ENCODE data around the gene SMARCA5.

The SMARCA5 gene

DNA sequence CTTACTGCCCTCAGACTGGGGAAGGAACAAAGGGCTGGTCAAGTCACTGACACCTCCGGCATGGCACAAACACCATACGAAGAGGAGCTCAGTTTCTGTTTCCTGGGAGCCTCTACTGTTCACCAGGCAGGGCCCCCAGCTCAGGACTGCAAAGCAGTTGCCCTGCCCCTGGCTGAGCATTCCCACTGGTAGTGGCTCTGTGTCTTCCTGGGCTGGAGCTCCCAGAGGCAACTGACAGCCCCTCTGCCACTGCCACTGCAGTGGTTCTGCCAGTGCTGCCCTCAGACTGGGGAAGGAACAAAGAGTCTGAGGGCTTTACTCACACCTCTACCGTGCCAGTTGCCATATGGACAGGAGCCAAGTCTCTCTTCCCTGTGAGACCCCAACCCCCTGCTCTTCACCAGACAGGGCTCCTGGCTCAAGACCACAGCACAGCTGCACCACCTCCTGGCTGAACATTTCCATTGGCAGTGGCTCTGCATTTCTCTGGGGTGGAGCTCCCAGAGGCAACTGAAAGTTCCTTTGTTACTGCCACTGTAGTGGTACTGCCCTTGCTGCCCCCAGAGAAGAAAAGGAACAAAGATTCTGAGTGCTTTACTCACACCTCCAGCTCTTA lies 67.9 kb downstream of the SMARCA5 start:
- H3K4me3 ChIP-seq (ENCODE audit: low read depth, low read length) = no peak overlapping the region
- TF ChIP-seq CTCF (conservative IDR thresholded peaks at IDR 0.05; ENCODE audit: low read depth, low read length) = peak; percentile 21
- DNase-seq (ENCODE audit: low read depth) = no peak

DNA sequence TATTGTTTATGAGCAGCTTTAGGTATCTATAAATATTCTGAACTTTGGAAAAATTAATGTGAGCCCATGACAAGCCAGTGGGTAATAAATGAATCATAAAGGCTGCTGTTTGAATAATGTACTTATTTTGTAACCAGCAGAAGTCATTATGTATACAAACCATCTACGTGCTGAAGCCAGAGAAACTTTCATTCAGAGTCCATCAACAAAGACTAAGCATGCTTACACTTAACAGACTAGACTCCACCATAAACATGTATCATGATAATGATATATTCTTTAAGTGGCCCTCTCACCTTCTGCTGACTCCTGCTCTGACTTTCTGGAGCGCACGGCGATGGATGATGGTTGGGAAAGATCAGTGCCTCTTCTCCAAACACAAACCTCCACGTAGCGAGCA lies 72.0 kb downstream of the SMARCA5 start:
- no peak overlapping the region for H3K4me3 ChIP-seq (ENCODE audit: low read depth, low read length)
- no peak for DNase-seq (ENCODE audit: low read depth)
- TF ChIP-seq CTCF (conservative IDR thresholded peaks at IDR 0.05; ENCODE audit: low read depth, low read length) = no peak

- no peak overlapping the region for H3K4me3 ChIP-seq (ENCODE audit: low read depth, low read length)
- TF ChIP-seq CTCF (conservative IDR thresholded peaks at IDR 0.05; ENCODE audit: low read depth, low read length) = no peak
- peak; percentile 66 for DNase-seq (ENCODE audit: low read depth)
Observed at GRCh38 chr4:143586080-143586479, 72.6 kb downstream of the SMARCA5 start.

DNA sequence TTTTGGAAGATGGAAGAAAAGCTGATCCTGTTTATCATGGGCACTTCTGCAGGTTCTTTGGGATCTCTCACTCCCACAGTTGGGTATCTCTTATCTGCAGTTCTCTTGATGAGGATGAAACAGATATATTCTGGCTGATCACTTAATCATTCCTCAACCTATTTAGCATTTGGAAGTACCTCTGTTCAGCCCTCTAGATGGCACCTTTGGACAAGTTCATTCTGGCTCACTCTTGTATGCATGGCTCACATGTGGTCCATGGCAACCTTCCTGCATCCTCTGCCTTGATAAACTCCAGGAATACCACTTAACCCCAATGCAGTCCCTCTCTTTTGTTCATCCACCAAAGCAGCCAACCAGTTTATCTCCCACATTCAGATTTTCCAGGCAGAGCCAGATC lies 74.2 kb downstream of the SMARCA5 start:
- TF ChIP-seq CTCF (conservative IDR thresholded peaks at IDR 0.05; ENCODE audit: low read depth, low read length) = peak; percentile 11
- no peak overlapping the region for H3K4me3 ChIP-seq (ENCODE audit: low read depth, low read length)

DNA sequence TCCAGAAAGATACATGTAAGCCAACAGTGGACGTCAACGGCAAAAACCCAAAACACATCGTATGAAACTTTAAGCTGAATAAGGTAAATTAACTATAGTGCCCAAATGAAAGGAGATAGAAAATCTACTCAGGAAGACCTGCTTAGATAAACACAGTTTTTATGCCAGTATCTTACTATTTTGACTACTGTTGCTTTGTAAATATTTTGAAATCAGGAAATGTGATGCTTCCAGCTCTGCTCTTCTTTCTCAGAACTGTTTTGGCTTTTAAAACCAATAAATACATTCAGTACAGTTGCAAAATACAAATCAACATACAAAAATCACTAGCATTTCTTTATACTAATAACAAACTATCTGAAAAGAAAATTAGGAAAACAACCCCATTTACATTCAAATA lies 83.8 kb downstream of the SMARCA5 start:
- H3K4me3 ChIP-seq (ENCODE audit: low read depth, low read length) = no peak overlapping the region
- no peak for DNase-seq (ENCODE audit: low read depth)
- TF ChIP-seq CTCF (conservative IDR thresholded peaks at IDR 0.05; ENCODE audit: low read depth, low read length) = no peak

More for the DNA sequence above, 74.2 kb downstream of the SMARCA5 start:
- DNase-seq (ENCODE audit: low read depth) = peak; percentile 23

DNA sequence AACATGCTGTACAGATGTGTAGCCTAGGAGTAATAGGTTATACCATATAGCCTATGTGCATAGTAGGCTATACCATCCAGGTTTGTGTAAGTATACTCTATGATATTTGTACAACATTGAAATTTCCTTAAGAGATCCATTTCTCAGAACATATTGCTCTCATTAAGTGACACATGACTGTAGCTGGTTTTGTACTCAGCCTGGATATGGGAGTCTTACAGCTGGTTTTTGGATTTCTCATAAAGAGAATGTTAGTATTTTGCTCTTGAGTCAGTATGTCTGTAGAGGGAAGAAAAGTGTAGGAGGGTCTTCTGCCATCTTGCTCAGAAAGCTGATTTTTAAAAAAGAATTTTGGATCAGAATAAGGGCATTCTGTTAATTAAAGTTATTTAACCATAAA lies 85.3 kb downstream of the SMARCA5 start:
- H3K4me3 ChIP-seq (ENCODE audit: low read depth, low read length) = no peak overlapping the region
- TF ChIP-seq CTCF (conservative IDR thresholded peaks at IDR 0.05; ENCODE audit: low read depth, low read length) = no peak
- DNase-seq (ENCODE audit: low read depth) = no peak

DNA sequence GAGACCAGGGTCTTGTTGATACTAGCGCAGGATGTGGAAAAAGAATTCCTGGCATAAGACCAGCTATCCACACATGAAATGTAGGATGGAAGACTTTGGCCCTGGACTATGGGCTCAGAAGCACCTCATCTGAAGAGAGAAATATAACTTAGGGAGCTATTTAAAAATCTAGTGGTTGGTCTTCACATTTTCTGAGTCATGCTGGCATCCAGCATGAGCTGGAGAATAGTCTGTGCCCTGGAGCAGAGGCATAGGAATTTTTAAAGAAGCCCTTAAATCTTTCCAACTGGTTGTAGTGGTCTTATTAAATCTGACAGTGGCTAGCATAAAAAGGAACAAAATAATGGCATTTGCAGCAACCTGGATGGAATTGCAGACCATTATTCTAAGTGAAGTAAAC lies 86.3 kb downstream of the SMARCA5 start:
- no peak for TF ChIP-seq CTCF (conservative IDR thresholded peaks at IDR 0.05; ENCODE audit: low read depth, low read length)
- DNase-seq (ENCODE audit: low read depth) = no peak
- H3K4me3 ChIP-seq (ENCODE audit: low read depth, low read length) = no peak overlapping the region
